ENCODE results near the gene RET. TPM values are rescaled to one million over a fixed set of nuclear protein-coding genes. Genes with fewer than 3 reads are reported as not detected.

RET gene
- total RNA-seq, result 0.19 and 0.39 TPM in 2 replicates

DNA sequence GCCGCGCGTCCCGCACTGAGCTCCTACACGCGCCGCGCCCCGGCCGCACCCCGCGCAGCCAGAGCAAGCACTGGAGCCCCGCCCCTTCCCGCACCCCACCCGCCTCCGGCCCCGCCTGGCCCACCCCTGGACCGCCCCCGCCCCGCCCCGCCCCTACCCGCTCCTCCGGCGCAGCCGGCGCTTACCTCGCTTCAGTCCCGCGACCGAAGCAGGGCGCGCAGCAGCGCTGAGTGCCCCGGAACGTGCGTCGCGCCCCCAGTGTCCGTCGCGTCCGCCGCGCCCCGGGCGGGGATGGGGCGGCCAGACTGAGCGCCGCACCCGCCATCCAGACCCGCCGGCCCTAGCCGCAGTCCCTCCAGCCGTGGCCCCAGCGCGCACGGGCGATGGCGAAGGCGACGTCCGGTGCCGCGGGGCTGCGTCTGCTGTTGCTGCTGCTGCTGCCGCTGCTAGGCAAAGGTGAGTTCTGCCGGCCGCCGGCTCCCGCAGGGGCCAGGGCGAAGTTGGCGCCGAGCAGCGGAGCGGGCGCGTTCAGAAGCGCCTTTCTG, at the start of gene RET:
RET (plus strand) TSS at position 194 of the 545 bp plus-strand sequence; CDS start at position 384, 190 bp downstream.

DNA sequence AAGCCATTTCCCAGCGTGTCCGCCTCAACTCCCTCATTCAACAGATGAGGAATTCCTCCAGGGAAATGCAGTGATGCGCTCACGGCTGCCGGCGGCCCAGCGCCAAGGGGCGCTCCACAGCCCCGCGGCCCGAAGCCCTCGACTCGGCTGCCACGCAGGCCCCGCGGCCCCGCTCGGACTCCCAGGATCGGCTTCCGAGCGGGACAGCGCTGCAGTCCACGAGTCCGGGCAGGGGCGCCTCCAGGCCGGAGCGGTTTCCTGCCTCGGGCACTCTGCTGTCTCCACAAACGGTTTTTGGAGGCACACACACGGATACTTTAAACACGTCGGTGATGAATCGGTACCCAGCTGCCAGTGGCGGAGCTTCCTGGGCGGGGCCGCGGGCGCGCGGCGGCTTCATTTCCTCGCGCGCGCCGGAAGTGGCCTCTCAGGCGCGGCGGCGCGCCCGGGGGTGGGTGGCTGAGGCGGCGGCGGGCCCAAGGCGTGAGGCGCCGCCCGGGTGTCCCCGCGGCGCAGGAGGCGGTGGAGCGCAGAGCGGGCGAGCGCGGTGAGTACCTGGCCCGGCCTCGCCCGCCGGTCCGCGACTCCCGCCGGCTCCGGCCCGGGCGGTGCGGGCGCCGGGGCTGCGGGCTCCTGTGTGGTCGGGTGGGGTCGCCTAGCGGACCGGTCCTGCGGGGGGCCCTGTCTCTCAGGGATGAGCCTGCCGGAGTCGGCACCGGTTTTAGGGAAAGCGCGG, 61.3 kb downstream of the RET start, which contains the start of gene CSGALNACT2:
CSGALNACT2 (plus strand) TSS at position 425 of the 736 bp plus-strand sequence. CDS start 16,705 bp downstream, outside the sequence.

Other genes starting within 250 kb of the RET start
- 17.2 and 17.5 TPM in 2 replicates for gene CSGALNACT2, start 61.4 kb downstream of the RET start, total RNA-seq
- gene RASGEF1A, start 190.0 kb downstream of the RET start, total RNA-seq, result 0.05 and 0.06 TPM in 2 replicates

All from cardiac ventricle fibroblast (primary cell).